ENCODE results near the gene SLC34A2.

Gene SLC34A2

DNA sequence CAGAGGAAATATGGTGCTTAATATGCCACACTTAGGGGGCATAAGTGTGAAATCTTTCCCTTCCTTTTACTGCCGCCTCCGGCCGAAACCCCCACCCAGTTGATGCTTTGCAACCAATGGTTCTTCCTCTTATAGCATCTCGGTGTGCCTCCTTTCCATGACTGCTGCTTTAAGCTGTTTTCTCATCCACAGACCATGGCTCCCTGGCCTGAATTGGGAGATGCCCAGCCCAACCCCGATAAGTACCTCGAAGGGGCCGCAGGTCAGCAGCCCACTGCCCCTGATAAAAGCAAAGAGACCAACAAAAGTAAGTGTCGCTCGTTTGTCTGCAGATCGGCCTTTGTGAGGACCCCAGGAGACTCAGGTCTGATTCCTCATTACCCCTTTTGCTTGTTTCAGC, 6.7 kb downstream of the SLC34A2 start:
- DNase-seq: no peak

DNA sequence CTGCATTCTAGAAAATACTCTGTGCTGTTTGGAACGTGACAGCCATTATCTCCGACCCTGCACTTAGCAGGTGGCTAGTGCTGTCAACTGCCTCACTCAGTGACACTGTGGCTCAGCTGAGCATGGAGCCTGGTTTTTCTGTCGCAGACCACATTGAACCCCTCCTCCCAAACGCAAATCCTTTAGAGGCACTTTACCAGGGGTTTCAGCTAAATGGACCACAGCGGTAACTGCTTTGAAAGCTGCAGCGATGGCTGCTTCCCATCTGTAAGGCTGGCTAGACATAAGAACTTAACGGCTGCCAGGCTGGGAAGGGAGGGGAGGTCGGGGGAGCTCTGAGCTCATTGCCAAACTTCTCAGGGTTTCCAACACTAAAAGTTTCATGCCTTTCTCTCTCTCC, 8.1 kb downstream of the SLC34A2 start:
- DNase-seq: no peak

GRCh38 chr4:25666031-25666630, 10.5 kb downstream of the SLC34A2 start:
- no peak for DNase-seq

DNA sequence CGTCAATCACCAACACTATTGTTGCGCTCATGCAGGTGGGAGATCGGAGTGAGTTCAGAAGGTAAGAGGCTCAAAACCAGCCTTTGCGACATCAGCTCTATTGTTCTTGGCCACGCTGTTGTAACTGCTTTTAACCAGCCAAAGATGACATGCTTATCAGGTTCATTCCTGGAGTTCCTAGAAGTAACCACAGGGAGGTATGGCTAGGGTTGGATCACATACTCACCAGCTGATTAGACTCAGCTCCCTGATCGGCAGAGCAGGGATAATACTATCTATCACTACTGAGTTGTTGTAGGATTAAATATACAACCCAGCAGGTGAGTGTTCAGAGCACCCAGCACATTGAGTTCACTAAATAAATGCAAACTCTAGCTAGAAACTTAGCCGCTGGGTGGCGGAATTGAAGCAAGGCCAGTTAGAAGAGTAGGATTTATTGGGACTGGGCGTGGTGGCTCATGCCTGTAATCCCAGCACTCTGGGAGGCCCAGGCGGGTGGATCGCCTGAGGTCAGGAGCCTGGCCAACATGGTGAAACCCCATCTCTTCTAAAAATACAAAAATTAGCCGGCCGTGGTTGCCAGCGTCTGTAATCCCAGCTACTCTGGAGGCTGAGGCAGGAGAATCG, 12.4 kb downstream of the SLC34A2 start:
- no peak for DNase-seq

DNA sequence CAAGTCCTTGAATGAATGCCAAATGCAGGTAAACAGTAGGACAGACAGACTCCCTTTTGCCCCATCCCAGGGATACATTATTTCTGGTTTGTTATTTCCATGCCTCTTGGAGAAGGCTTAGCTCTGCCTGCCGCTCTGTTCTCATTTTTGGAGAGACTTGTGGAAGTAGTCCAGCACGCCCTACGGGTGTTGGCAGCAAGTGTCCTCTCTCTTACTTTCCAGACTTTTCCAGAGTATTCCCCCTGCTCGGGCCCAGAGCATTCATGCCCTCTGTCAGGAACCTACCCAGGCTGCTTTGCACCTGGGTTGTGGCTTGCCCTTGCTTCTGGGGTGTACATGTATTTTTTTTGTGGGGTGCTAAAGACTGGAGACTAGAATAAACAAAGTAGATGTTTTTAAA, 15.3 kb downstream of the SLC34A2 start:
- DNase-seq: no peak

DNA sequence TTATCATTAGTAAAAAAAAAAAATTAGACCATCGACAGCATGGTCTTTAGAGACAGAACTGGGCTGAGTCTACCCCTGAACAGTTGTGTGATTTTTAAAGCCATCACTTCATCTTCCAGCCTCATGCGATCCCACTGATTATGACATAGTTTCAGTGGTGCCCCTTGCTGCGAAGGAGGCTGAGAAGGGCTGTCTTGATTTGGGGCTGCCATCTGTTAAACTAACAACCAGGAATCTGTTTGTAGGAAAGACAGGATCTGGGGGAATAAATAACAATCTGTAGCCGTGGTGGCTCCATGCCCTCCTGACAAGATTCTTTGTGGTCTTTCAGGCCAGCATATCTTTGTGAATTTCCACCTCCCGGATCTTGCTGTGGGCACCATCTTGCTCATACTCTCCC, 17.1 kb downstream of the SLC34A2 start:
- DNase-seq: no peak

DNA sequence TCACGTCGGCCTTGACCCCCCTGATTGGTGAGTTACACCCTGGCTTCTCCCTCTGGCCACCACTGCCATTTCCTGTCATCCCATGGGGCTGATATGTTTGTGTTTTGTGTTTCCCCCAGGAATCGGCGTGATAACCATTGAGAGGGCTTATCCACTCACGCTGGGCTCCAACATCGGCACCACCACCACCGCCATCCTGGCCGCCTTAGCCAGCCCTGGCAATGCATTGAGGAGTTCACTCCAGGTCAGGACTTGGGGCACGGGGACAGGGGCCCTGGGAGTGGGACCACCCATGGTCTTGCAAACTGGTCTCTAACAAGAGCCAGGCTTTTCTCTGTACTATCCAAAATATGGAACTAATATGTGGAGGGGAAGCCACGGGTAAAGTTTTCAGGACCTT, 18.7 kb downstream of the SLC34A2 start:
- DNase-seq: no peak

DNA sequence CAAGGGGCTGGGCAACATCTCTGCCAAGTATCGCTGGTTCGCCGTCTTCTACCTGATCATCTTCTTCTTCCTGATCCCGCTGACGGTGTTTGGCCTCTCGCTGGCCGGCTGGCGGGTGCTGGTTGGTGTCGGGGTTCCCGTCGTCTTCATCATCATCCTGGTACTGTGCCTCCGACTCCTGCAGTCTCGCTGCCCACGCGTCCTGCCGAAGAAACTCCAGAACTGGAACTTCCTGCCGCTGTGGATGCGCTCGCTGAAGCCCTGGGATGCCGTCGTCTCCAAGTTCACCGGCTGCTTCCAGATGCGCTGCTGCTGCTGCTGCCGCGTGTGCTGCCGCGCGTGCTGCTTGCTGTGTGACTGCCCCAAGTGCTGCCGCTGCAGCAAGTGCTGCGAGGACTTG, 20.6 kb downstream of the SLC34A2 start:
- no peak for DNase-seq

DNA sequence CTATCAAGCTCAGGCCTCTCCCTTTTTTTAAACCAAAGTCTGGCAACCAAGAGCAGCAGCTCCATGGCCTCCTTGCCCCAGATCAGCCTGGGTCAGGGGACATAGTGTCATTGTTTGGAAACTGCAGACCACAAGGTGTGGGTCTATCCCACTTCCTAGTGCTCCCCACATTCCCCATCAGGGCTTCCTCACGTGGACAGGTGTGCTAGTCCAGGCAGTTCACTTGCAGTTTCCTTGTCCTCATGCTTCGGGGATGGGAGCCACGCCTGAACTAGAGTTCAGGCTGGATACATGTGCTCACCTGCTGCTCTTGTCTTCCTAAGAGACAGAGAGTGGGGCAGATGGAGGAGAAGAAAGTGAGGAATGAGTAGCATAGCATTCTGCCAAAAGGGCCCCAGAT, 21.5 kb downstream of the SLC34A2 start:
- no peak for DNase-seq

- DNase-seq: no peak
Measured at GRCh38 chr4:25677943-25678342, 22.3 kb downstream of the SLC34A2 start.

DNA sequence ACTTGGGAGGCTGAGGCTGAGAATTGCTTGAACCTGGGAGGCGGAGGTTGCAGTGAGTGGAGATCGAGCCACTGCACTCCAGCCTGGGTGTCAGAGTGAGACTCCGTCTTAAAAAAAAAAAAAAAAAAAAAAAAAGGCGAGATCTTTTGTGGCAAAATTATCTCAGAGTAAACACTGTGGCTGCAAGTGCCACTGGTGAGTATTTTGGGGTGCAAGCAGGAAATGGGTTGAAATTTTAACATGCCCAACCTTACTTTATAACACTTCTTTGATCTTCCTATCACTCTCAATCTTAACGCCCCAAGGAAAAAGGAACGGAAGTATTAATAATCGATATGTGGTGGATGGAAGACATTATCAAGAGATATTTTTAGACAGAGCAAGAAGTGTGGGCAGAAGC, 32.1 kb downstream of the SLC34A2 start:
- DNase-seq: no peak

GRCh38 chr4:25694466-25694865, 38.8 kb downstream of the SLC34A2 start:
- no peak for DNase-seq

- DNase-seq: no peak
Measured at GRCh38 chr4:25696409-25696808, 40.8 kb downstream of the SLC34A2 start.

GRCh38 chr4:25697516-25697915, 41.9 kb downstream of the SLC34A2 start:
- no peak for DNase-seq

- DNase-seq: no peak
Measured at GRCh38 chr4:25700661-25701060, 45.0 kb downstream of the SLC34A2 start.

- no peak for DNase-seq
Measured at GRCh38 chr4:25702848-25703247, 47.2 kb downstream of the SLC34A2 start.

DNA sequence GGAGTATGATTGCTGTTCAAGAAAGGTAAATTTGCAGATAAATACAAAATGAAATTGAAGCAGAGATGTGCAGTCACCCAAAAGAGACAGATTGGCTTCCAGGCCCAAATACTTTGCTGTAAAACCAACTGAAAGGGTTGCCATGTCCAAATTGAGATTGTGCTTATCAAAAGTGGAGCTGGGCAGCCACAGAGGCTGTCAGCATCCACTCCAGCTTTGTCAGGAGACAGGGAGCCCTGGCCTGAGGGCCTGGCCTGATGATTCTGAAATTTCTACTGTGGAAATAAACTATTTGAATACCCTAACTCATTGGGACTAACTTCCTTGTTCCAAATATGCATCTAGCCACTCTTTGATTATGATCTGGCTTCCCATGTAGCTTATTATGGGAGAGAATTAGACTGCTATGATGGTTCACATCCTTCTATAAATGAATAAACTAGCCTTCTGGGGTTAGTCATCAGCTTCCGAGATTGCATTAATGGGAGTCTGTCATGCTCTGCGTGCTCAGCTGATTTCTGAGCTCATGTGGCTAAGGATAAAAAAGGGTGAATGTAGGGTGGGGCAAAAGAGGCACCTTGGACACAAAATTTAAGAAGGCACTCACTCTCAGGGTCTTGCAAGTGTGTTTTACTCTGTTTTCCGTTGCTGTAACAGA, 48.2 kb downstream of the SLC34A2 start:
- DNase-seq: no peak

DNA sequence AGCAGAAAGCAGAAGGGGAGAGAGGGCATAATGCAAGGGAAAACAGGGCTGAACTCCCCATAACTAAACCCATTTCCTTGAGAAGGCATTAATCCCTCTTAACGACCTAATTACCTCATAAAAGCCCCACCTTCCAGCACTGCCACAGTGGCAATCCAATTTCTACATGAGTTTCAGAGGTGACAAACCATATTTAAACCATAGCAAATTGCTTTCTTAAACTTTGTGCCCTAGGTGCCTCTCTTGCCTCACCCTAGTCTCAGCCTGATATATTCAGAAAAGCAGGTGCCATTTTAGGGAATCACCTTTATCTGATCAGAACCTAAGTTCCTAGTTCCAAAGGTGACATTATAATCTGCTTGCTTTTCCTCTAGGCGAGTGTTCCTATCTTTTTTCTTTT, 48.9 kb downstream of the SLC34A2 start:
- no peak for DNase-seq

GRCh38 chr4:25710637-25711036, 55.0 kb downstream of the SLC34A2 start:
- no peak for DNase-seq

DNA sequence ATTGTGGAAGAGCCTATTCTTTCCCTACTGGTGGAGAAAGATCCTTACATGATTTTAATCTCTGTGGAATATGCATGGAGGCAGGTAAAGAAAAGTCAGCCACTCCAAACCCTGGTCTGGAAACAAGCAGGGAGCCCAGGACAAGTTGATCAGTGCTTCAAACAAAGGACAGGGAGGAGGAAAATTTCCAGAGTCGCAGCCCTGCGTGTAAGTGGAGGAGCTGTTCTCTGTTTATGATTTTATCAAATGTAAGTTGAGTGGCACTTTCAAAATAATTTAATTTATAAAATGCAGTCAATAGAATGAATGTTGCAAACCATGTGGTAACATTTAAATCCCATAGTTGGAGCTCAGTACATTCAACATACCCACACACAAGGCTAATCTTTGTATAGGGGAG, 57.0 kb downstream of the SLC34A2 start:
- DNase-seq: no peak

- no peak for DNase-seq
Measured at GRCh38 chr4:25713812-25714211, 58.2 kb downstream of the SLC34A2 start.

GRCh38 chr4:25722964-25723363, 67.3 kb downstream of the SLC34A2 start:
- no peak for DNase-seq

DNA sequence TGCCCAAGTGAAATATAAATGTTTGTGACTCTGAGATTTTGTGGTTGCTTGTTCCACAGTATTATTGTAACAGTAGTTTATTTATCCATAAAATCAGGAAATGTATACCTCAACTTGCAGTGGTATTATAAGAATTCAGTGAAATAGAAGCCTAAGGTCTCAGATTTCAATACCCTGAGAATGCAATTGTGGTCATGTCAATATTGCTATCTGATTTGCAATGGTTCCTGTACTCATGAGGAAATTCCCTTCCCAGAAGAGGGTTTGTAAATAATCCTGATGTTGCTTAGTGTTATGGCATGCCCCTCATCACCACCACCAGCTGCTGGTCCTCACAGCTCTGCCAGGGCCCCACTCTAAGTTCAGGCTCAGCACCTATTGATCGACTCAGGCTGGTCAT, 67.8 kb downstream of the SLC34A2 start:
- DNase-seq: no peak

DNA sequence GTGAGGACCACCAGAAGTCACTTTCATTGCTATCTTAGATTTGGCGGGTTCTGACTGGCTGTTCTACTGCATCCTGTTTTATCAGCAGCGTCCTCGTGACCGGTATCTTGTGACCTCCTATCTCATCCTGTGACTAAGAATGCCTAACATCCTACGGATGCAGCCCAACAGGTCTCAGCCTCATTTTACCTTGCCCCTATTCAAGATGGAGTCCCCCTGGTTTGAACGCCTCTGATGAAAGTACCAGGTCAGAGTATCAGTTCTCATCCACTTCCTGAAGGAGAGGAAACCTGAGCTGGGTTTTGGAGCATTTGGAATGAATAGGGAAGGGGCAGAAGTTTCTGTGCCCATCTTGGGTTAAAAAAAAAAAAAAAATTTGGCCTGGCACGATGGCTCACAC, 70.2 kb downstream of the SLC34A2 start:
- no peak for DNase-seq
